Measurements from ENCODE around the gene DGKB. TPM values are rescaled to one million over a fixed set of nuclear protein-coding genes. Genes with fewer than 3 reads are reported as not detected.

The DGKB gene
- total and polyA plus RNA-seq, 8 donors = 0.20 to 260 (median 3.2) TPM; not detected in 4

- intact Hi-C loops (cut with DNase I; ENCODE audit: low total_unique reads) = no loop called here
- Histone ChIP-seq H3K4me3 (no peak overlapping the region), H3K27me3 (no peaks in the 10 kb centered on the region), H3K36me3 (no peaks in the 10 kb centered on the region), H3K27ac (no peak overlapping the region), H3K4me1 (no peaks in the 10 kb centered on the region), H3K9me3 (peaks cover 0 to 51% (median 30%) of the 10 kb centered on the region in 4 donors)
- no peak for DNase-seq
- 83 to 99% (median 95%) methylated on average over 4 of the region's 4 CpGs for WGBS, 5 donors
- TF ChIP-seq POLR2A (IDR thresholded peaks at IDR 0.05) (no peak), POLR2AphosphoS5 (IDR thresholded peaks at IDR 0.05) (no peak), CTCF (IDR thresholded peaks at IDR 0.05) (no peak), EP300 (IDR thresholded peaks at IDR 0.05) (no peak)
These were observed 161.9 kb downstream of the DGKB start for GRCh38 chr7:14740606-14741005.

GRCh38 chr7:14739841-14740185 lies 162.7 kb downstream of the DGKB start:
- intact Hi-C loops (cut with DNase I; ENCODE audit: low total_unique reads) = no loop called here
- TF ChIP-seq CTCF (IDR thresholded peaks at IDR 0.05) (no peak), POLR2A (IDR thresholded peaks at IDR 0.05) (no peak), POLR2AphosphoS5 (IDR thresholded peaks at IDR 0.05) (no peak), EP300 (IDR thresholded peaks at IDR 0.05) (no peak)
- Histone ChIP-seq H3K27ac (no peak overlapping the region), H3K9me3 (peaks cover 0 to 43% (median 26%) of the 10 kb centered on the region in 4 donors), H3K36me3 (no peaks in the 10 kb centered on the region), H3K27me3 (no peaks in the 10 kb centered on the region), H3K4me1 (no peaks in the 10 kb centered on the region), H3K4me3 (no peak overlapping the region)
- no peak for DNase-seq
- WGBS, 5 donors = 91 to 95% (median 95%) methylated on average over 12 of the region's 12 CpGs

- TF ChIP-seq POLR2A (IDR thresholded peaks at IDR 0.05) = no peak
- no peak for TF ChIP-seq EP300 (IDR thresholded peaks at IDR 0.05)
- no peak for TF ChIP-seq CTCF (IDR thresholded peaks at IDR 0.05)
- TF ChIP-seq POLR2AphosphoS5 (IDR thresholded peaks at IDR 0.05) = no peak
- Histone ChIP-seq H3K4me3 (no peak overlapping the region), H3K4me1 (no peaks in the 10 kb centered on the region), H3K9me3 (peaks cover 0 to 38% (median 23%) of the 10 kb centered on the region in 4 donors), H3K27ac (no peak overlapping the region), H3K36me3 (no peaks in the 10 kb centered on the region), H3K27me3 (no peaks in the 10 kb centered on the region)
- no peak for DNase-seq
- intact Hi-C loops (cut with DNase I; ENCODE audit: low total_unique reads) = no loop called here
- WGBS, 5 donors = 77 to 85% (median 82%) methylated on average over 9 of the region's 9 CpGs
These were observed 163.2 kb downstream of the DGKB start for GRCh38 chr7:14739168-14739840.

GRCh38 chr7:14738086-14738485 lies 164.5 kb downstream of the DGKB start:
- no peaks in the 10 kb centered on the region for H3K4me1 ChIP-seq
- intact Hi-C loops (cut with DNase I; ENCODE audit: low total_unique reads) = no loop called here
- no peak for DNase-seq
- no peaks in the 10 kb centered on the region for H3K36me3 ChIP-seq
- H3K4me3 ChIP-seq = no peak overlapping the region
- TF ChIP-seq POLR2AphosphoS5 (IDR thresholded peaks at IDR 0.05) (no peak), CTCF (IDR thresholded peaks at IDR 0.05) (no peak)
- H3K27me3 ChIP-seq = no peaks in the 10 kb centered on the region
- peaks cover 0 to 26% (median 13%) of the 10 kb centered on the region in 4 donors for H3K9me3 ChIP-seq
- 0 to 61% (median 36%) methylated on average over 1 of the region's 1 CpG for WGBS, 5 donors
- no peak overlapping the region for H3K27ac ChIP-seq

Measured in stomach (tissue), 9 donors.